Heart right ventricle (tissue), 16 donors: ENCODE measurements around the gene CDC27. TPM values are rescaled to one million over a fixed set of nuclear protein-coding genes. Genes with fewer than 3 reads are reported as not detected.
"Not testable (repeated sequence)": the region's sequence is repeated elsewhere in the genome, so short reads cannot be mapped to it uniquely, and the experiment has no call there.

Source experiments
- ATAC-seq, 8 donors: fragments of 200-7000 bp; cut with Tn5 transposase; one replicate each; pipeline ENCODE4 v1.9.1; 2020; ENCODE audit warnings: mild to moderate bottlenecking in 8 of 8, moderate library complexity in 8 of 8, moderate number of reproducible peaks in 1 of 8
- DNase-seq, 2 donors: peaks; one replicate each; pipeline ENCODE4 v3.0.0-alpha.2; 2020
- H3K27ac ChIP-seq, 10 donors: fragments of 200-600 bp; sonication (generic) in 2 of 10; one replicate each; pipeline versions ENCODE4 v1.5.0 to v1.8.0; 2020 to 2022; ENCODE audit warnings: mild to moderate bottlenecking in 3 of 10
- H3K27me3 ChIP-seq, 7 donors: fragments of 200-600 bp; one replicate each; pipeline ENCODE4 v1.8.0; 2021 to 2022; ENCODE audit warnings: mild to moderate bottlenecking in 2 of 7
- H3K36me3 ChIP-seq, 9 donors: fragments of 200-600 bp; sonication (generic) in 1 of 9; one replicate each; pipeline versions ENCODE4 v1.5.0 to v1.8.0; 2020 to 2022; ENCODE audit warnings: mild to moderate bottlenecking in 2 of 9
- H3K4me1 ChIP-seq, 9 donors: fragments of 200-600 bp; sonication (generic) in 1 of 9; one replicate each; pipeline versions ENCODE4 v1.5.0 to v1.8.0; 2020 to 2022; ENCODE audit warnings: mild to moderate bottlenecking in 4 of 9
- H3K4me3 ChIP-seq, 10 donors: fragments of 200-600 bp; sonication (generic) in 2 of 10; one replicate each; pipeline versions ENCODE4 v1.5.0 to v1.8.0; 2020 to 2022; ENCODE audit warnings: mild to moderate bottlenecking in 7 of 10, moderate library complexity in 2 of 10
- H3K9me3 ChIP-seq, 11 donors: fragments of 200-600 bp in 10 of 11; sonication (generic) in 2 of 11; one replicate each; pipeline versions ENCODE4 v1.5.0 to v1.8.0; 2013 to 2022; ENCODE audit warnings: mild to moderate bottlenecking in 2 of 11, control low read depth in 1 of 11, moderate library complexity in 1 of 11
- WGBS, 2 donors: extraction: QIAGEN DNeasy Blood & Tissue Kit; methylation state at CpG; one replicate each; pipeline ENCODE4 v1.1.7; 2013; ENCODE audit warnings: inconsistent platforms in 1 of 2; 5-methylcytosine and 5-hydroxymethylcytosine counted together
- intact Hi-C, 10 donors: fragments of 100-400 bp; cut with DNase I; formaldehyde crosslinking; loops; one replicate each; pipeline versions ENCODE4 v1.11.1 to v1.14.2; 2022
- polyA plus RNA-seq, 2 donors: library from polyadenylated mRNA; stranded (reverse); fragments of 200-250 nt; gene quantifications; one replicate each; pipeline ENCODE4 v1.2.3, GENCODE V29; 2013
- total RNA-seq, 10 donors: library from RNA; stranded (reverse); fragmentation: NEBNext Ultra II Directional in 3 of 10; extraction: Animal tissue kit (Norgen Biotek cat#: 25700) in 3 of 10; gene quantifications; one replicate each; pipeline versions ENCODE4 v1.2.1 to v1.2.4, GENCODE V29; 2021 to 2023
- TF ChIP-seq, protein P1 (sequence below), 9 donors: fragments of 200-600 bp; sonication (generic) in 2 of 9; IDR thresholded peaks; one replicate each; pipeline versions ENCODE4 v1.5.0 to v1.8.0; 2021 to 2022; ENCODE audit warnings: antibody characterized with exemption in 9 of 9, mild to moderate bottlenecking in 5 of 9, moderate library complexity in 1 of 9
- donor health status: Arrhythmogenic right ventricular cardiomyopathy.
- donor health status: ischemic (EF 13 %, LVEDD 7.1; RV severe dilation, severe dysfunction).
- donor health status: healthy with polysubstance abuse.
- donor health status: DM: no; HTN: yes; CAD: no.
- donor health status: DM: no; HTN: no; CAD: no.
- donor health status: ischemic (EF 25% LVEDD 6.9; RV normal size, moderate dysfunction).
- donor health status: ischemic (EF 25% LVEDD 5.7; RV mildly dilated, moderate dysfunction).
- donor health status: healthy.
- donor health status: DM: yes; HTN: yes; CAD: no.
- donor health status: Ischemic cardiomyopathy.
- donor health status: ischemic (EF 35%, LVEDD 5.7; RV mildly dilated, moderate dysfunction).
- donor health status: nonischemic (EF 11% LVEDD 7.7; RV severe dilation, severe dysfunction).
- donor health status: DM: yes; HTN: yes; CAD: no.
- donor health status: PGD.
- donor health status: ischemic (EF 29% LVEDD 5.4; RV normal size, mild dysfunction).
- donor health status: nonischemic (EF 23%, LVEDD 6.1; RV moderate dilation, normal function).

CDC27 gene
- total and polyA plus RNA-seq, 12 donors: 14.0 to 103 (median 79.7) TPM

DNA sequence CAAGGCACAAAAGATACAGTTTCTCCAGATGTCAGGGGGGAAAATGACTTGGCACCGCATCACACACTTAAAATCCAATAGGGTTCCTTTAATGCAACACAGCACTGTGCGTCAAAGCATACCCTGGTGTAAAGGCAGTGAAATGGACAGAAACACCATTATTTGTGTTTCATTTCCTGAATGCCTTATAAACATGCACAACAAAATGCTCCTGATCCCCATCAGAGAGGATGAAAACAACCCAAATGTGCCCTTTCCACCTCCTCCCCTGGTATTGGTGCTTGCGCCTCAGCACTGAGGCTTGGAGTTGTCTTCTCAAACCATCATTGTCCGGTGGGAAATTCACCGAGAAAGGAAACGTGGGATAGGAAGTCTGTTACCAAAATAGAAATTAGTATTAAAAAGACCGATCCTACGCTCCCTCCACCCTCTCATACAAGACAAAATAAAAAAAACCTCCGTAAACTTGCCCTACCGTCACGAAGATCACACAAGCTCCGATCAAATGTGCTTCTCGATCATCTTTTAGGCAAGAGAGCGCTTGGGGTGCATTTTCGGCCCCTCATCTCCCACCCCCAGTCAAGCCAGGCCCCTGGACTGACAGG is 722 bp downstream of the CDC27 start:
- no peaks in the 10 kb centered on the region for H3K27me3 ChIP-seq
- TF ChIP-seq, protein P1, sequence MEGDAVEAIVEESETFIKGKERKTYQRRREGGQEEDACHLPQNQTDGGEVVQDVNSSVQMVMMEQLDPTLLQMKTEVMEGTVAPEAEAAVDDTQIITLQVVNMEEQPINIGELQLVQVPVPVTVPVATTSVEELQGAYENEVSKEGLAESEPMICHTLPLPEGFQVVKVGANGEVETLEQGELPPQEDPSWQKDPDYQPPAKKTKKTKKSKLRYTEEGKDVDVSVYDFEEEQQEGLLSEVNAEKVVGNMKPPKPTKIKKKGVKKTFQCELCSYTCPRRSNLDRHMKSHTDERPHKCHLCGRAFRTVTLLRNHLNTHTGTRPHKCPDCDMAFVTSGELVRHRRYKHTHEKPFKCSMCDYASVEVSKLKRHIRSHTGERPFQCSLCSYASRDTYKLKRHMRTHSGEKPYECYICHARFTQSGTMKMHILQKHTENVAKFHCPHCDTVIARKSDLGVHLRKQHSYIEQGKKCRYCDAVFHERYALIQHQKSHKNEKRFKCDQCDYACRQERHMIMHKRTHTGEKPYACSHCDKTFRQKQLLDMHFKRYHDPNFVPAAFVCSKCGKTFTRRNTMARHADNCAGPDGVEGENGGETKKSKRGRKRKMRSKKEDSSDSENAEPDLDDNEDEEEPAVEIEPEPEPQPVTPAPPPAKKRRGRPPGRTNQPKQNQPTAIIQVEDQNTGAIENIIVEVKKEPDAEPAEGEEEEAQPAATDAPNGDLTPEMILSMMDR (IDR thresholded peaks at IDR 0.05): no peak
- peak in 1 of 2 donors; percentile 26 for DNase-seq
- peak overlapping the region; percentile 54 to 88 (median 71) for H3K4me3 ChIP-seq
- no peaks in the 10 kb centered on the region for H3K36me3 ChIP-seq
- peaks cover 5 to 55% (median 53%) of the 10 kb centered on the region in 9 donors for H3K4me1 ChIP-seq
- ATAC-seq: peak in 3 of 8 donors; percentile 32 to 42 (median 32)
- no peaks in the 10 kb centered on the region for H3K9me3 ChIP-seq
- WGBS, 2 donors: 0% methylated on average over 15 of the region's 15 CpGs
- intact Hi-C loops: loop anchor here in 3 of 10 donors (2.0 to 10.0 kb wide), 3 partner anchors 34 to 86 kb away; no protein-coding TSS in a partner anchor
- H3K27ac ChIP-seq: peak overlapping the region; percentile 88 to 99 (median 96)

DNA sequence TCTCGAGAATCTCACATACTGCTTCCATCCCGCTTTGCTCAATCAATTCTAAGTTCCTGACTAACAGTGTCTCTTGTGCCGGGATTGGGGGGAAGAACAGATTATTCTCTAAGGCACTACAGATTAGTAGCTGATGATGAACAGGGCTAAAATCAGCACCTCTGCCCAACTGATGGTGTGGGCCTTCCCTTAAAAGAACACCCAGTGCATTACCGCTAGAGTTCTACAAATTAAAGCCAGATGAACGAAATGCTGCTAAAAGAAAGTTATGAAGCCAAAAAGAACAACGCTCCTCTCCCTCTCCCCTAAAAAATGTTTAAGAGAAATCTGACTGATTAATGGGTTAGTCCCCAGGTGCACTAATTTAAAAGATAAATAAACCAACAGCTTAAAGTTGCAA is 4.4 kb downstream of the CDC27 start:
- intact Hi-C loops: loop anchor here in 2 of 10 donors (5.0 to 10.0 kb wide), 2 partner anchors 38 to 90 kb away; no protein-coding TSS in a partner anchor
- H3K9me3 ChIP-seq: no peaks in the 10 kb centered on the region
- H3K36me3 ChIP-seq: peaks cover 0 to 14% (median 4%) of the 10 kb centered on the region in 9 donors
- H3K4me3 ChIP-seq: no peak overlapping the region
- no peak overlapping the region for H3K27ac ChIP-seq
- TF ChIP-seq, protein P1 (IDR thresholded peaks at IDR 0.05): no peak
- H3K4me1 ChIP-seq: peaks cover 8 to 84% (median 70%) of the 10 kb centered on the region in 9 donors
- WGBS, 2 donors: 20 to 51% methylated on average over 6 of the region's 6 CpGs
- no peaks in the 10 kb centered on the region for H3K27me3 ChIP-seq
- DNase-seq: no peak
- ATAC-seq: no peak

DNA sequence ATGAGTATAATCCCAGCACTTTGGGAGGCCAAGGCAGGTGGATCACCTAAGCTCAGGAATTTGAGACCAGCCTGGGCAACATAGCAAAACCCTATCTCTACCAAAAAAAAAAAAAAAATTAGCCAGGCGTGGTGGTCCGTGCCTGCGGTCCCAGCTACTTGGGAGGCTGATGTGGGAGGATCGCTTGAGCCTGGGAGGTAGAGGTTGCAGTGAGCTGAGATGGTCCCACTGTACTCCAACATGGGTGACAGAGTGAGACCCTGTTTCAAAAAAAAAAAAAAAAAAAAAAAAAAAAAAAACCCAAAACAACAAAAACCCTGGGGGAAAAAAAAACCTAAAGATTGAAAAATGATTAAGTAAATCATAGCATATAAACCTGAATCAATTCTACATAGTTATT is 8.1 kb downstream of the CDC27 start:
- H3K36me3 ChIP-seq: peaks cover 0 to 50% (median 11%) of the 10 kb centered on the region in 9 donors
- DNase-seq, H3K4me3 ChIP-seq, ATAC-seq, H3K27ac ChIP-seq, H3K27me3 ChIP-seq, H3K9me3 ChIP-seq: not testable (repeated sequence)
- intact Hi-C loops: loop anchor here in 1 of 10 donors (10.0 kb wide), 1 partner anchor 94 kb away; no protein-coding TSS in a partner anchor
- peaks cover 12 to 93% (median 71%) of the 10 kb centered on the region in 9 donors for H3K4me1 ChIP-seq
- WGBS, 2 donors: 99% methylated on average over 4 of the region's 4 CpGs

DNA sequence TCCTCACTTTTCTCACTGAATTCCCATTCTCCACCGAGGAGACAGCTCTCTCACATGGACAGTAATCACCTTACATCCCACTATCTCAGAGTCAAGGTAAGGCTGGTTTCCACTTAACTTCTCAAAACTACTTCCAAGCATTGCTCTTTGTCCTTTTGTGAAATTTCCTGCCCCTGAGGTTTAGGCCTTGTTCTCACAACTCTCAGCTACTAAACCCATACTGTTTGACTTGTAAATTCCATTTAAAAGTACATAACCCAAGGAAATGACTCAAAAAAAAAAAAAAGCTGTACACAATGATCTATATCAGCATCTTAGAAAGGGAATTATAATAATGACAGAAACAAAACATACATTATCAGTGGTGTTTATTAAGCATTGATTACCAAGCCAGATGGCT is 8.8 kb downstream of the CDC27 start:
- H3K27ac ChIP-seq: no peak overlapping the region
- DNase-seq (no peak), ATAC-seq (no peak)
- TF ChIP-seq, protein P1 (IDR thresholded peaks at IDR 0.05): no peak
- peaks cover 9 to 93% (median 70%) of the 10 kb centered on the region in 9 donors for H3K4me1 ChIP-seq
- H3K9me3 ChIP-seq: no peaks in the 10 kb centered on the region
- intact Hi-C loops: loop anchor here in 1 of 10 donors (10.0 kb wide), 1 partner anchor 94 kb away; no protein-coding TSS in a partner anchor
- H3K4me3 ChIP-seq: no peak overlapping the region
- 83 to 89% methylated on average over 1 of the region's 1 CpG for WGBS, 2 donors
- no peaks in the 10 kb centered on the region for H3K27me3 ChIP-seq
- peaks cover 0 to 57% (median 11%) of the 10 kb centered on the region in 9 donors for H3K36me3 ChIP-seq

DNA sequence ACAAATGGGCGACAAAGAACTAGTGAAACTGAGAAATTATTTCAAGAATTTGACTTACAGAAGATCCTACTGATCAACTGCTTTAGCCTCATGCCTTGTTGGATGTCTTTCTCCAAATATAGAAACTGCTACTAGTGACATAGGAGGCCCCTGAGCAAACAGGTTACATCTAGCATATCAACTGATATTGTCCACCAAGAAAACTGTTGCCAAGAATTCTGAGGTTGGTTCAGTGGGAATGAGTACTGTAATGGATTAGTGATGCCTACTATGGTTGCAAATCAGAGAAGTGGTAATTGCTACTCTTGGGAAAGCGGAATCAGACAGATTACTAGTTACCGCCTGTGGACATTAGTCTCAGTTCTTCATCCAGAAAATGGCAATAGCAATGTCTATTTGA is 10.0 kb downstream of the CDC27 start:
- peak overlapping the region in 1 of 10 donors; percentile 20 for H3K27ac ChIP-seq
- 79 to 87% methylated on average over 3 of the region's 3 CpGs for WGBS, 2 donors
- intact Hi-C loops: loop anchor here in 1 of 10 donors (10.0 kb wide), 1 partner anchor 46 kb away; no protein-coding TSS in a partner anchor
- DNase-seq (no peak), ATAC-seq (peak in 2 of 8 donors; percentile 27 to 37)
- peaks cover 0 to 67% (median 11%) of the 10 kb centered on the region in 9 donors for H3K36me3 ChIP-seq
- TF ChIP-seq, protein P1 (IDR thresholded peaks at IDR 0.05): no peak
- H3K9me3 ChIP-seq: no peaks in the 10 kb centered on the region
- no peak overlapping the region for H3K4me3 ChIP-seq
- H3K4me1 ChIP-seq: peaks cover 9 to 87% (median 61%) of the 10 kb centered on the region in 9 donors
- no peaks in the 10 kb centered on the region for H3K27me3 ChIP-seq
